IPS-NIHi7 (cell line): ENCODE results near the gene FAM53B.
A peak's percentile ranks its signal among the peaks of the same experiment; 100 is the strongest.

Experiments used
- DNase-seq: peaks from one replicate; pipeline ENCODE4 v3.0.0; 2012; ENCODE audit warnings: mixed read lengths; ENCODE audit errors: extremely low spot score

The FAM53B gene

GRCh38 chr10:124680675-124681074 is 63.5 kb downstream of the FAM53B start:
- no peak for DNase-seq

DNA sequence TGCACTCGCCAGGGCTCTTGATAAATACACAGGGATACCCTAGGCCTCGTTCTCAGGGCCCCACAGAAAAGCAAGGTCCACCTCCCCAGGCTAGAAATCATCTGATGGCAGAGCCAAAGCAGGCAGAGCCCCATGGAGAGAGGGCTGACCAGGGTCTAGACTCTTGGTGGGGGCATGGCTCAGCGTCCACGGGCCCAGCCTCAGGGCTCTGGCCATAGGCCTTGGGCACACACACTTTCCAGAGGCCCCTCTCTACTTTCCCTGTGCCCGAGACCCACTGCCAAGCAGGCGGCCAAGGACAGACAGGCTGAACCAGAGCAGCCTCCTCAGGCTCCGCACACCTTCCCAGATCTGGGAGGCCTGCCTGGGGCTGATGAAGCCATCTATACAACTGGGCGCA is 64.8 kb downstream of the FAM53B start:
- DNase-seq = no peak

GRCh38 chr10:124678557-124679240 is 65.5 kb downstream of the FAM53B start:
- no peak for DNase-seq

- no peak for DNase-seq
Measured at GRCh38 chr10:124677749-124678556, 66.2 kb downstream of the FAM53B start.

DNA sequence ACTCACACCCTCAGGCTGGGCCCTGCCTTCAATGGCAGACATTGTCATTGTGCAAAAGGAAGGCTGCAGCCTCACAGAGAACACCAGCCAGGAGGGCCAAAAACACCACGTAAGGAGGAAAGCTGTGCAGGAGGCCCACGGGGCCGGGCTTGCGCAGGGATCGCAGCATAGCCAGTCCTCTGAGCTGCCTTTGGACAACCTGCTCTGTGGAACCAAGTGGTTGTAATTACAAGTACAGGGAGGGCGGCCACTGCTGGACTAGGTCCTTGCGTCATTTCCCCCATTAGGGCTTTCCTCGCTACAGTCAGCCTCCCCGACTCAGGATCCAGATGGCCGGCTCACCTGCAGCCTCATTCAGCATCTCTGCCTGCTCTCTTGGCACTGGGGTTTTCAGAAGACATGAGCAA is 66.9 kb downstream of the FAM53B start:
- no peak for DNase-seq

GRCh38 chr10:124676416-124677062 is 67.6 kb downstream of the FAM53B start:
- DNase-seq = no peak

DNA sequence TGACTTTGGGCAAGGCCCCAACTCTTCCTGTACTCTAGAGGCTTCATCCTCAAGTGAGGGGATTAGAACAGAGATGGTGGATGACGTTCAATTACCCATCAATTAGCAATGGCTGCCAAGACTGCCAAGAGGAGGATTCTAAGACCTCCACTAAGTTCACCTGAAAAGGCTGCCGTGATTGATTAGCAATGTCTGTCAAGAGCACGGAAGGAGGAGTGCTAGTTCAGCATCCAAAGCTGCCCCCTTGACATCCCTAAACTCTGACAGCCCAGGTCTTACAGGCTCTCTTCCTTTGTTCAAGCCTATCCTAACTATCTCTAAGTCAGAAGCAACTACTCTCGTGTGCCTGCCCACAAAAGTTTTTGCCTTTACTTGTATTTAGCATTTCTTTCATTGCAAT is 68.4 kb downstream of the FAM53B start:
- no peak for DNase-seq

GRCh38 chr10:124675261-124675660 is 68.9 kb downstream of the FAM53B start:
- DNase-seq = no peak

DNA sequence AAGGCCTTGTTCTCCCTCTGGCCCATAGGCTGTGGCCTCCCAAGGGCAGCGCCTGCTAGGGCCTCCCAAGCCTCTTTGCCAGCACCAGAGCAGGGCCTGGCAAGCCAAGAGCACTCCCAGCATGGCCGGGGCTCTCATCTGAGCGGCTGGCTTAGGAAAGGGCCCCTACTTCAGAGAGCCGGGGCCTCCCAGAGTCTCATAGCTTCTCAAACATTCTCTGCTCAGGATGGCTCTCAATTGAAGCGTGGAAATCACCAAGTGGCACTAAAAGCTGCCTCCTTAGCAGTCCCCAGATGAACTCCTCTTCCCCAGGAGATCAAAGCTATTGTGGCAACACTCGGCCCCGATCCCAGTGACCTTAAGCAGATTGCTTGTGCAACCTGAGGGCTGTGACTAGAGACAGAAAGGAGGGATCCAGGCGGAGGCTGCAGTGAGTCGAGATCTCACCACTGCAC is 69.4 kb downstream of the FAM53B start:
- DNase-seq = no peak

DNA sequence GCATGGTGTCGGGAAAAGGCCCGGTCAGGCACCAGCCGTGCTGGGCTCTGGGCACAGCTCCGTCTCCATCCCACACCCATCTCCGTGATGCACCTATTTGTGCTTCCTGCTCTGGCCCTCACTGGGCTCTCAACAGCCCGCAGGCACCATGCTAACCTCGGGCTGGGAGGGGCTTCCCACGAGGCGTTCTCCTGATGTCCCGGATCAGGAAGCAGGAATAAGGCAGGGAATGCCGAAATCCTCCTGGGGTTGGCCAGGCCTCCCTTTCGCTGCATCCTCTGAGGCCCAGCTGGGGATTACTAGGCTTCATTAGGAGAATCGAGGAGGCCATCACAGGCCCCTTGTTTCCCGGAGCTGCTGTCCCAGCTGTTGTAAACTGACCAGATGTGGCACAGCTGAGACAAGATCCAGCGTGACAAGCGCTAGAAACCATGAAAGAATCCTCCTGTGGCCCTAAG is 72.0 kb downstream of the FAM53B start:
- DNase-seq = peak; percentile 34

DNA sequence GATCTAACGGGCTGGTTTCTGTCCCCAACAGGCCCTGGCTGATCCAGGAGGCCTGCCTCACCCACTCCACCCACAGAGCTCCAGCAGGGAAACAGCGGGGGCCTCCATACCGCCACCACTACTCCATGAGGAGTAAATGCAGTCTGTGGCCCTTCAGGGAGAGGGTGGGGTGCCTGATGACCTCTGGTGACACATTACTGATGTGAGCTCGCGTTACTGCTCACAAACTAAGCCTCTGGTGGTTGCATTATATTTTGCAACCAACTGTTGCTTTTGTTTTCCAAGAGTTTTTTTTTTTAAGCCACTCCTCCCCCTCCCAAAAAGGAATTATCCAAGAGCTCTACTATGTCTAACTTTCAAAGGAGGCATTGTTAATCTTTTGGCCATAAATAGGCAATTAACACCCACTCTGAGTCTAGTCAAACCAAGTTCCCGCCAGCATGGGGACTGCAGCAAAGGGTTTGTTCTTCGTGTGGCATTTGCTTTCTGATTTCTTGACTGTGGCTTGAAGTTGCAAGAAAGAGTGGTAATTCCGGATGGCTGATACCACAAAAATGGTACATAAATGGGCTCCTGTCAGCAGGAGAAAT is 72.6 kb downstream of the FAM53B start:
- peak; percentile 69 for DNase-seq

- no peak for DNase-seq
Measured at GRCh38 chr10:124670849-124671248, 73.3 kb downstream of the FAM53B start.

- no peak for DNase-seq
Measured at GRCh38 chr10:124669824-124670654, 74.1 kb downstream of the FAM53B start.

GRCh38 chr10:124669141-124669823 is 74.9 kb downstream of the FAM53B start:
- DNase-seq = no peak

DNA sequence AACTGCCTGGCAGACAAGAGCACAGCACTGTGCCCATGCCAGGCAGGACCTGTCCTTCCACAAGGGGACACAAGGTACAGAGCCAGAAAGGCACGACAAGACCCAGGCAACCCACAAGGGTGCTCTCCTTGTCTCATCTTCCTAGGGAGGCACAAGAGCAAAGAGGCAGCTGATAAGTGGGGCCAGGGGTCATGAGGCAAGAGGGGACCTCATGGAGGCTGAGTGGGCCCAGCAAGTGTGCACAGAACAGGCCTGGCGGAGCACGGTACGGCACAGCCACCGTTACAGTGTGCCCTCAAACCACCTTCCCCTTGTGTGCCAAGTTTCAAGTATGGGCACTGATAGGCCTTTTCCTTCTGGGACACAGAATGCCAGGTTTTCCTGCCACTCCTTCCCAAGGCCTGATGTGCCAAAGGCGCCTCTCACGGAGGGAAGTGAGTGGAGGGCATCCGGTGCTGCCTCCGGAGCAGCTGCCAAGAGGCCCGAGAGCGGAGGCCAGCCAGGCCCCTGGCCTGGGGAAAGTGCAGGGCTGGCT is 75.6 kb downstream of the FAM53B start:
- DNase-seq = no peak

- DNase-seq = no peak
Measured at GRCh38 chr10:124667425-124668345, 76.5 kb downstream of the FAM53B start.

- DNase-seq = no peak
Measured at GRCh38 chr10:124666494-124666893, 77.7 kb downstream of the FAM53B start.

GRCh38 chr10:124665980-124666379 is 78.2 kb downstream of the FAM53B start:
- no peak for DNase-seq

- DNase-seq = no peak
Measured at GRCh38 chr10:124665558-124665957, 78.6 kb downstream of the FAM53B start.
